Measurements from ENCODE around the gene BCDIN3D.

GRCh38 chr12:49805409-49805808 lies 37.5 kb downstream of the BCDIN3D start:
- TF ChIP-seq CTCF (IDR thresholded peaks at IDR 0.05) (no peak), POLR2A (IDR thresholded peaks at IDR 0.05) (no peak)
